SJSA1 (cell line): Measurements from ENCODE around the gene IPO4. TPM values are rescaled to one million over a fixed set of nuclear protein-coding genes. Genes with fewer than 3 reads are reported as not detected.
A peak's percentile ranks its signal among the peaks of the same experiment; 100 is the strongest.

ENCODE experiments used
- DNase-seq, 2 experiments: peaks; one replicate each; pipeline ENCODE4 v3.0.0-alpha.2; 2015 to 2020; ENCODE audit warnings: low spot score in 2 of 2, low read depth in 1 of 2
- H3K27ac ChIP-seq: fragments of 250-450 bp; sonication (Bioruptor Pico); 2 replicates; pipeline ENCODE4 v1.5.1; 2020; ENCODE audit warnings: mild to moderate bottlenecking, moderate library complexity
- H3K27me3 ChIP-seq: fragments of 250-450 bp; sonication (Bioruptor Pico); replicated peaks from 2 replicates; pipeline ENCODE4 v1.5.1; 2020; ENCODE audit warnings: mild to moderate bottlenecking, moderate library complexity
- H3K36me3 ChIP-seq: fragments of 250-450 bp; sonication (Bioruptor Pico); 2 replicates; pipeline ENCODE4 v1.5.1; 2020; ENCODE audit warnings: mild to moderate bottlenecking
- H3K4me1 ChIP-seq: fragments of 250-450 bp; sonication (Bioruptor Pico); replicated peaks from 2 replicates; pipeline ENCODE4 v1.6.1; 2021; ENCODE audit warnings: mild to moderate bottlenecking
- H3K4me3 ChIP-seq: fragments of 250-450 bp; sonication (Bioruptor Pico); 2 replicates; pipeline ENCODE4 v1.5.1; 2020; ENCODE audit warnings: mild to moderate bottlenecking
- H3K9me3 ChIP-seq: fragments of 250-450 bp; sonication (Bioruptor Pico); replicated peaks from 2 replicates; pipeline ENCODE4 v1.5.1; 2020; ENCODE audit warnings: mild to moderate bottlenecking
- total RNA-seq: library from RNA; depleted of rRNA; stranded (reverse); fragments of >200 nt; shearing (Covaris generic); gene quantifications from 2 replicates; pipeline ENCODE4 v1.2.3, GENCODE V29; 2014

The IPO4 gene
- total RNA-seq, 1 experiment from 2014 or later: 25.1 TPM

GRCh38 chr14:24160850-24161804, 27.5 kb downstream of the IPO4 start, which contains the start of gene IRF9:
IRF9 (plus strand) TSS chr14:24161265; CDS start chr14:24162145, 880 bp downstream.
- Histone ChIP-seq H3K4me1 (peaks cover 18% of the 10 kb centered on the region), H3K27me3 (no peaks in the 10 kb centered on the region), H3K36me3 (peaks cover 82% of the 10 kb centered on the region), H3K9me3 (no peaks in the 10 kb centered on the region), H3K4me3 (peak within 1 kb of the TSS; percentile 43), H3K27ac (peak within 1 kb of the TSS; percentile 53)
- DNase-seq: peak; percentile 94 to 95

DNA sequence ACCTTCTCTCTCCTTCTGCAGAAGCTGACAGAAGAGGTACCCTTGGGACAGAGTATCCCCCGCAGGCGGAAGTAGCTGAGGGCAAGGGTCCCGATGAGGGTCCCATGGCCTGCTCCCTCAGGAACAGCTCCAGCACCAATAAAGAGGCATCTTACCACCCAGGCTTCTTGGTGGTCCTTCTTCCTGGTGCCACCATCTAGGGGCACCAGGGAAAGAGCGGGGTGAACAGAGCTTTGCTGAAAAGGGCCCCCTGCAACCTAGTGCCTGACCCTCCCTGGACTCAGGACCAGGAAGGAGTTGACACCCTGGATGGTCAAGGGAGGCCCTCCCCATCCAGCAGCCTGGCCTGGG, 28.1 kb downstream of the IPO4 start:
- H3K36me3 ChIP-seq: peaks cover 82% of the 10 kb centered on the region
- H3K9me3 ChIP-seq: no peaks in the 10 kb centered on the region
- no peaks in the 10 kb centered on the region for H3K27me3 ChIP-seq
- H3K27ac ChIP-seq: no peak overlapping the region
- H3K4me1 ChIP-seq: peaks cover 18% of the 10 kb centered on the region
- no peak for DNase-seq
- H3K4me3 ChIP-seq: no peak overlapping the region; the same call in 1 of the 2 replicates

GRCh38 chr14:24159777-24160498, 28.7 kb downstream of the IPO4 start:
- Histone ChIP-seq H3K27me3 (no peaks in the 10 kb centered on the region), H3K27ac (no peak overlapping the region)

GRCh38 chr14:24157331-24157730, 31.3 kb downstream of the IPO4 start:
- Histone ChIP-seq H3K27me3 (no peaks in the 10 kb centered on the region), H3K36me3 (peaks cover 69% of the 10 kb centered on the region)
- DNase-seq: no peak

More at GRCh38 chr14:24159777-24160498, 28.7 kb downstream of the IPO4 start:
- Histone ChIP-seq H3K9me3 (no peaks in the 10 kb centered on the region), H3K4me3 (no peak overlapping the region), H3K36me3 (peaks cover 82% of the 10 kb centered on the region), H3K4me1 (peaks cover 18% of the 10 kb centered on the region)
- no peak for DNase-seq

DNA sequence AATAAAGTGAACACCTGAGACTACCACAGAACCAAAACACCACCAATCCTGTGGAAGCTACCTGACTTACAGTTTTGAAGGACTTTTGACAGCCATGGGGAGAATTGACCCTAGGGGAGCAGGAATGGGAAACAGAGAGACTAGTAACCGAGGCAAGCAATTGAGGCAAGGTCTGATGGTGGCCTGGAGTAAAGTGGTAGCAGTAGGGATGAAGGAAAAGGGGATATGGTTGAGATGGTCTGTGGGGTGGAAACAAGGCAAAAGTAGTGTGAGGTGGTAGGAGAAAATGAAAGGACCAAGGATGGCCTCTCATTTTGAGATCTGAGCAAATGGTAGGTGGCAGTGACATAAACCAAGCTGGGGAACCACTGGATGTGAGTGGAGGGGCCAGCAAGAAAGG, 31.8 kb downstream of the IPO4 start:
- peaks cover 13% of the 10 kb centered on the region for H3K4me1 ChIP-seq
- no peak overlapping the region for H3K4me3 ChIP-seq
- H3K27ac ChIP-seq: no peak overlapping the region
- peaks cover 69% of the 10 kb centered on the region for H3K36me3 ChIP-seq
- no peaks in the 10 kb centered on the region for H3K9me3 ChIP-seq
- no peak for DNase-seq
- H3K27me3 ChIP-seq: no peaks in the 10 kb centered on the region

More at GRCh38 chr14:24157331-24157730, 31.3 kb downstream of the IPO4 start:
- no peak overlapping the region for H3K27ac ChIP-seq
- H3K4me1 ChIP-seq: peaks cover 18% of the 10 kb centered on the region
- no peak overlapping the region for H3K4me3 ChIP-seq
- H3K9me3 ChIP-seq: no peaks in the 10 kb centered on the region

GRCh38 chr14:24155100-24155499, 33.5 kb downstream of the IPO4 start:
- no peak for DNase-seq
- H3K36me3 ChIP-seq: peaks cover 74% of the 10 kb centered on the region
- H3K27me3 ChIP-seq: no peaks in the 10 kb centered on the region
- no peak overlapping the region for H3K27ac ChIP-seq
- H3K4me3 ChIP-seq: no peak overlapping the region
- no peaks in the 10 kb centered on the region for H3K9me3 ChIP-seq
- H3K4me1 ChIP-seq: no peaks in the 10 kb centered on the region

DNA sequence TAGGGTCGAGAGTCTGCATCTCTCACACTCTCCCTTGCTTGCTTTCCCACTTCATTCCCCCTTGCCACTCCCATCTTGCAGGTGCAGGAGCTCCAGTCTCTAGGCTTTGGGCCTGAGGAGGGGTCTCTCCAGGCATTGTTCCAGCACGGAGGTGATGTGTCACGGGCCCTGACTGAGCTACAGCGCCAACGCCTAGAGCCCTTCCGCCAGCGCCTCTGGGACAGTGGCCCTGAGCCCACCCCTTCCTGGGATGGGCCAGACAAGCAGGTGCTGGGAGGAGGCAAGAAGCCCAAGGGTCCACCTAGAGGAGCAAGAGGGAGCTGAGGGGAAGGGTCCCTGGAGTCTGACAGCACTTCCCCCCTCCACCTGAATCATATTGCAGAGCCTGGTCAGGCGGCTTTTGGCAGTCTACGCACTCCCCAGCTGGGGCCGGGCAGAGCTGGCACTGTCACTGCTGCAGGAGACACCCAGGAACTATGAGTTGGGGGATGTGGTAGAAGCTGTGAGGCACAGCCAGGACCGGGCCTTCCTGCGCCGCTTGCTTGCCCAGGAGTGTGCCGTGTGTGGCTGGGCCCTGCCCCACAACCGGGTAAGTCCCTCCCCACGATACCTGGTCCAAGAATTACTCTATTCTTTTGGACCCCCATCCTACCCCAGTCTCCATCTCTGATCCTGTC, 37.1 kb downstream of the IPO4 start:
- H3K27me3 ChIP-seq: no peaks in the 10 kb centered on the region
- H3K9me3 ChIP-seq: no peaks in the 10 kb centered on the region
- no peak overlapping the region for H3K27ac ChIP-seq
- DNase-seq: no peak
- peaks cover 9% of the 10 kb centered on the region for H3K4me1 ChIP-seq
- H3K36me3 ChIP-seq: peaks cover 76% of the 10 kb centered on the region
- no peak overlapping the region for H3K4me3 ChIP-seq

GRCh38 chr14:24150993-24151392, 37.6 kb downstream of the IPO4 start:
- Histone ChIP-seq H3K27me3 (no peaks in the 10 kb centered on the region), H3K4me1 (peaks cover 9% of the 10 kb centered on the region), H3K9me3 (no peaks in the 10 kb centered on the region), H3K27ac (no peak overlapping the region), H3K4me3 (no peak overlapping the region), H3K36me3 (peaks cover 72% of the 10 kb centered on the region)
- DNase-seq: no peak

GRCh38 chr14:24150567-24150966, 38.0 kb downstream of the IPO4 start:
- no peak overlapping the region for H3K4me3 ChIP-seq
- H3K9me3 ChIP-seq: no peaks in the 10 kb centered on the region
- peaks cover 68% of the 10 kb centered on the region for H3K36me3 ChIP-seq
- peaks cover 13% of the 10 kb centered on the region for H3K4me1 ChIP-seq
- no peak overlapping the region for H3K27ac ChIP-seq
- no peaks in the 10 kb centered on the region for H3K27me3 ChIP-seq
- DNase-seq: no peak

DNA sequence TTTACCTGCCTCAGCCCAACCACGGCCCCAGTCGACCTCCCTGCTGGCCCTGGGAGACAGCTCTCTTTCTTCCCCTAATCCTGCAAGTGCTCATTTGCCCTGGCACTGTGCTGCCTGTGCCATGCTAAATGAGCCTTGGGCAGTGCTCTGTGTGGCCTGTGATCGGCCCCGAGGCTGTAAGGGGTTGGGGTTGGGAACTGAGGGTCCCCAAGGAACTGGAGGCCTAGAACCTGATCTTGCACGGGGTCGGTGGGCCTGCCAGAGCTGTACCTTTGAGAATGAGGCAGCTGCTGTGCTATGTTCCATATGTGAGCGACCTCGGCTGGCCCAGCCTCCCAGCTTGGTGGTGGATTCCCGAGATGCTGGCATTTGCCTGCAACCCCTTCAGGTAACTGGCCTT, 38.6 kb downstream of the IPO4 start:
- Histone ChIP-seq H3K27me3 (no peaks in the 10 kb centered on the region), H3K27ac (no peak overlapping the region), H3K9me3 (no peaks in the 10 kb centered on the region), H3K4me1 (peaks cover 18% of the 10 kb centered on the region), H3K36me3 (peaks cover 66% of the 10 kb centered on the region), H3K4me3 (no peak overlapping the region)
- no peak for DNase-seq

DNA sequence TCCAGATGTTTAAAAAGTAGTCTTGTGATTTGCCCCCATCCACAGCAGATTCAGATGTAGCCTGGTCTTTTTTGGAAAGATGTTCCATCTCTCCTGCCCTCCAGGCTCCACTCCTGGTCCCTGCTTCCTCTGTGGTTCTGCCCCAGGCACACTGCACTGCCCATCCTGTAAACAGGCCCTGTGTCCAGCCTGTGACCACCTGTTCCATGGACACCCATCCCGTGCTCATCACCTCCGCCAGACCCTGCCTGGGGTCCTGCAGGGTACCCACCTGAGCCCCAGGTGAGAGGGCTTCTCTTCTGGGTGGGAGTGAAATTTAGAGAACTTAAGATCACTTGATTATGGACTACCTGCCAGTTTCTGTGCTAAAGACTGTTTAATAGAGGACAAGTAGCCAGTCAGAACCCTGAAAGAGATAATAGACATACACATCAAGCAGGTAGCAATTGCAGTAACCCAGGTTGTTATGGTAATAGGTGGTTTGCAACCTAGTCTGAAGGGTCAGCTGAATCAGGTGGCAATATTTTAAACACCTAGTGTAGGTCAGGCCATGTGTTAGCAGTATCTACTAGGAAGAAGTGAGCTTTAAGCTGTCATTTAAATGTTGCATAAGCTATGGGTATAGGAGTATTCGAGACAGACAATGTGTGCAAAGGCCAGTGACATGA, 39.2 kb downstream of the IPO4 start:
- H3K4me1 ChIP-seq: peaks cover 19% of the 10 kb centered on the region
- H3K27ac ChIP-seq: no peak overlapping the region

DNA sequence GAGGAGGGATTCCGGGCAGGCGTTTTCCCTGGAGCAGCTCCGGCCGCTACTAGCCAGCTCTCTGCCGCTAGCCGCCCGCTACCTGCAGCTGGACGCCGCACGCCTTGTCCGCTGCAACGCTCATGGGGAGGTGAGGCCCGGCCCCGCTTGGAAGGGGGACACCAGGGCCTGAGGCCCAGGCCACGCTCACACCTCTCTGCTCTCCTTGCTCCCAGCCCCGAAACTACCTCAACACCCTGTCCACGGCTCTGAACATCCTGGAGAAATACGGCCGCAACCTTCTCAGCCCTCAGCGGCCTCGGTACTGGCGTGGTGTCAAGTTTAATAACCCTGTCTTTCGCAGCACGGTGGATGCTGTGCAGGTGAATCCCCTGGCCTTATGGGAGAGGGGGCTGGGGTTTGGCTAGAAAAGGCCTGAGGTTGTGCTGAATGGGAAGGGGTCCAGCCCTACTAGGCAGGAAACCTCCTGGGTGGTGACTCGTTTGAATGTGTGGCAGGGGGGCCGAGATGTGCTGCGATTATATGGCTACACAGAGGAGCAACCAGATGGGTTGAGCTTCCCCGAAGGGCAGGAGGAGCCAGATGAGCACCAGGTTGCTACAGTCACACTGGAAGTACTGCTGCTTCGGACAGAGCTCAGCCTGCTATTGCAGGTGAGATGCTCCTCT, 40.7 kb downstream of the IPO4 start:
- Histone ChIP-seq H3K4me3 (peak overlapping the region; percentile 86), H3K4me1 (peaks cover 23% of the 10 kb centered on the region), H3K9me3 (no peaks in the 10 kb centered on the region), H3K36me3 (peaks cover 79% of the 10 kb centered on the region), H3K27ac (no peak overlapping the region), H3K27me3 (no peaks in the 10 kb centered on the region)
- DNase-seq: no peak

More for the DNA sequence above, 39.2 kb downstream of the IPO4 start:
- Histone ChIP-seq H3K27me3 (no peaks in the 10 kb centered on the region), H3K36me3 (peaks cover 66% of the 10 kb centered on the region), H3K4me3 (no peak overlapping the region), H3K9me3 (no peaks in the 10 kb centered on the region)
- no peak for DNase-seq
